ENCODE measurements around the gene FAM133A.

Gene FAM133A

GRCh38 chrX:93673869-93674271 lies at the start of gene FAM133A:
Gene FAM133A, plus strand, starts transcription at chrX:93674206. Its CDS starts 35,214 bp downstream, at chrX:93709420.
- peak; percentile 15 for DNase-seq

- no peak for DNase-seq
These were observed 36.4 kb upstream of the FAM133A start for GRCh38 chrX:93637591-93637990.

GRCh38 chrX:93649381-93649780 lies 24.6 kb upstream of the FAM133A start:
- DNase-seq: no peak

- no peak for DNase-seq
These were observed 13.4 kb upstream of the FAM133A start for GRCh38 chrX:93660575-93660974.

- DNase-seq: peak; percentile 58
These were observed 744 bp upstream of the FAM133A start, which contains the start of gene NAP1L3 for GRCh38 chrX:93673056-93673868. Gene NAP1L3, minus strand, starts transcription at chrX:93673578. Its CDS starts 274 bp downstream, at chrX:93673304.

- DNase-seq: no peak
These were observed 22.0 kb downstream of the FAM133A start for GRCh38 chrX:93695981-93696380.

- no peak for DNase-seq
These were observed 29.7 kb downstream of the FAM133A start for GRCh38 chrX:93703701-93704100.

GRCh38 chrX:93711076-93711475 lies 37.1 kb downstream of the FAM133A start:
- DNase-seq: no peak

GRCh38 chrX:93741811-93742210 lies 67.8 kb downstream of the FAM133A start:
- no peak for DNase-seq

- DNase-seq: no peak
These were observed 86.2 kb downstream of the FAM133A start for GRCh38 chrX:93760163-93760562.
